HG03039 (cell line): ENCODE results near the gene TJP2.

Experiments used
- ATAC-seq: cut with Tn5 transposase; IDR thresholded peaks from one replicate; pipeline ENCODE4 v1.9.1; 2021; ENCODE audit warnings: mild to moderate bottlenecking, moderate library complexity; ENCODE audit not compliant: unreplicated experiment

The TJP2 gene

DNA sequence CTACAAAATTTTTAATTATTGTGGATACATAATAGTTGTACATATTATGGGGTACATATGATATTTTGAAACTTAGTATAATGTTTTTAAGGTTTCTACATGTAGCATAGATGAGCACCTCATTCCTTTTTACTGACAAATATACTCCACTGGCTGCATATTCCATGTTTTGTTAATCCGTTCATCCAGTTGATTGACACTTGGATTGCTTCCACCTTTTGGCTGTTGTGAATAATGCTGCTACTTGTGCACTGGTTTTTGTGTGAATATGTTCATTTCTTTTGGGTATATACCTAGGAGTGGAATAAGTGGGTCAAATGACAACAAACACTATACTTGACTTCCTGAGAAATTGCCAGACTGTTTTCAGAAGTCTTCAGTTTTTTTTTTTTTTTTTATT is 148.2 kb downstream of the TJP2 start:
- ATAC-seq: no peak

DNA sequence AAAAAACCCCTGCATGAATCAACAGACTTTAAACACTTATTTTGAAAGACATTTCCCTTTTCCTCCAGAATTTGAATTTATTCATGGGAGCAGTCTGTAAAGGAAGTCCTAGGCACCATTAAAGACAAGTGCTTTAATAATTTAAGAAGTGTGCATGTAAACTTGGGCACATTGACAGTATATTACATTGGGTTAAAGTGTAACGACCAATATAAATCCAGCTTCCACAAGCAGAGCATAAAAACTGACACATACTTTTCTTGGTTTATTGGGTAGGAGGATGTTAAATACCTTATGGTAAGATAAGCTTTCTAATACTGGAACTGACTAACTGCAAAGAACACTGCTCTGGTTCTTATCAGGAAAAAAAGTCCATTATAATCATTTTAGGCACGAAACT is 149.8 kb downstream of the TJP2 start:
- no peak for ATAC-seq
